A549 treated with CpdA at 1 μM for 4 hours (cell line): ENCODE data around the gene MPO. TPM values are rescaled to one million over a fixed set of nuclear protein-coding genes. Genes with fewer than 3 reads are reported as not detected.

Experiments
- total RNA-seq: library from RNA; stranded (reverse); fragments of 200-300 nt; extraction: Qiagen RNA extraction; gene quantifications from 5 replicates; pipeline ENCODE4 v1.2.3, GENCODE V29; 2022; ENCODE audit warnings: low read depth

The MPO gene, protein sequence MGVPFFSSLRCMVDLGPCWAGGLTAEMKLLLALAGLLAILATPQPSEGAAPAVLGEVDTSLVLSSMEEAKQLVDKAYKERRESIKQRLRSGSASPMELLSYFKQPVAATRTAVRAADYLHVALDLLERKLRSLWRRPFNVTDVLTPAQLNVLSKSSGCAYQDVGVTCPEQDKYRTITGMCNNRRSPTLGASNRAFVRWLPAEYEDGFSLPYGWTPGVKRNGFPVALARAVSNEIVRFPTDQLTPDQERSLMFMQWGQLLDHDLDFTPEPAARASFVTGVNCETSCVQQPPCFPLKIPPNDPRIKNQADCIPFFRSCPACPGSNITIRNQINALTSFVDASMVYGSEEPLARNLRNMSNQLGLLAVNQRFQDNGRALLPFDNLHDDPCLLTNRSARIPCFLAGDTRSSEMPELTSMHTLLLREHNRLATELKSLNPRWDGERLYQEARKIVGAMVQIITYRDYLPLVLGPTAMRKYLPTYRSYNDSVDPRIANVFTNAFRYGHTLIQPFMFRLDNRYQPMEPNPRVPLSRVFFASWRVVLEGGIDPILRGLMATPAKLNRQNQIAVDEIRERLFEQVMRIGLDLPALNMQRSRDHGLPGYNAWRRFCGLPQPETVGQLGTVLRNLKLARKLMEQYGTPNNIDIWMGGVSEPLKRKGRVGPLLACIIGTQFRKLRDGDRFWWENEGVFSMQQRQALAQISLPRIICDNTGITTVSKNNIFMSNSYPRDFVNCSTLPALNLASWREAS
- not detected in 5 replicates for total RNA-seq

DNA sequence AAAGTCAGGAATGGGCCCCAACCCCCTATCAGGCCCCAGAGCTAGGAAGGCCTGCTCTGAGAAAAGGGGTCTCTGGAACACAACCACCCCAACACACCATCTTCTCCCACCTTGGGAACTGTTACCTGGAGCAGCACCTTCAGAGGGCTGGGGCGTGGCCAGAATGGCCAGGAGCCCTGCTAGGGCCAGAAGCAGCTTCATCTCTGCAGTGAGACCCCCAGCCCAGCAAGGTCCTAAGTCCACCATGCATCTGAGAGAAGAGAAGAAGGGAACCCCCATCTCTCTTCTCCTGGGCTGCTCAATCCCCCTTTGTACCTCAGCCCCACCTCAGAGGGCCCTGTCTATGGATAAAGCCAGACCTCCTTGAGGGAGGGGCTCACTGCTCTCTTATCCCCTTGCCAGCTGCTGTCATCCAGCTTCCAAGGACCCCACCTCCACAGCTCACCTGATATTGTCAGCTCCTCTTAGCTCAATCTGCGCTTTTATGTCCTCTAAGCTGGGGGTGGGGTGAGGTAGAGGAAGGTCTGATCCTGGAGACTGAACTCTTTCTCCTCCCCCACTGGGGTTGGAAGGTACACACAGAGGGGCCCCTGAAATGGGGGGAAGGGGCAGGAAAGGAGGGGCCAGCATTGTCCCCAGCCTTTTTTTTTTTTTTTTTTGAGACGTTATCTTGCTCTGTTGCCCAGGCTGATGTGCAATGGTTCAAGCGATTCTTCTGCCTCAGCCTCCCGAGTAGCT, at the start of gene MPO:
TSS of gene MPO (minus strand) at position 456 of the 738 bp plus-strand sequence. CDS start at position 279, 177 bp downstream.

DNA sequence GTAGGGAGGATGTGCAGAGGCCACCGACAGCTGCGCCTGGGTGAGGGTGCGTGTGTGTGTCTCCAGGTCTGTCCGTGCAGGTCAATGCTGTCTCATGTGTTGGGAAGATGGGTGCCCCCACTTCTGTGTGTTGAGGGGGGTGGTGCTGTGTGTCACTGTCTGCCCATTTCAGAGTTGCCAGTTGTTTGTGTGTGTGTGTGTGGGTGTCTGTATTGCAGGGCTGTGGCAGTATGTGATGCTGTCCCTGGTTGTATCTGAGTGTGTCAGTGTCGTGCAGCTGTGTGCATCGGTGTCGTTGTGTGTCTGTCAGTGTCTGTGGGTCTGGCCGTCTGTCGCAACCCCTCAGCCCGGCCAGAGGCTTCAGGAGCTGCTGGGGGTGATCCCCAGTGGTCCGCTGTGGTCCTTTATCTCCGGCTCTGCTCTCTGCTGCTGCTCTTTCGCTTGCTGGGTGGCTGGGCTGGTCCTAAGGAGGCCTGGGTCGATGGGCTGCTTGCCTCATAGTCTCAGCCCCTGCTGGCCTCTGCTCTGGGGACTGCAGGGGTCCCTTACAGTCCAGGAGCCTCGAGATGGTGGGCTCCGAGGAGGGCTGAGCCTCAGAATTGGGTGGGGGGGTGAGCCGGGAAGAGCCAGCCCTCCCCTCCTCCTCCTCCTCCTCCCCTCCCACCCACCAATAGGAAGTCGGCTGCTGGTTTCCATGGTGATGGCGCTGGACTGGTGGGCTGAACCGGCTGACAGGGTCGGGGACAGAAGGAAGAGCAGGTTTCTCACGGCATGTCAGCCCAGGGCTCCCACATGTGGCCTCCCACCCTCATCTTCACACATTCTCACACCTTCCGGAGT, 47.7 kb upstream of the MPO start, which contains the start of gene TSPOAP1:
TSS of gene TSPOAP1 (minus strand) at position 601 of the 840 bp plus-strand sequence. CDS start 875 bp downstream, outside the sequence.

DNA sequence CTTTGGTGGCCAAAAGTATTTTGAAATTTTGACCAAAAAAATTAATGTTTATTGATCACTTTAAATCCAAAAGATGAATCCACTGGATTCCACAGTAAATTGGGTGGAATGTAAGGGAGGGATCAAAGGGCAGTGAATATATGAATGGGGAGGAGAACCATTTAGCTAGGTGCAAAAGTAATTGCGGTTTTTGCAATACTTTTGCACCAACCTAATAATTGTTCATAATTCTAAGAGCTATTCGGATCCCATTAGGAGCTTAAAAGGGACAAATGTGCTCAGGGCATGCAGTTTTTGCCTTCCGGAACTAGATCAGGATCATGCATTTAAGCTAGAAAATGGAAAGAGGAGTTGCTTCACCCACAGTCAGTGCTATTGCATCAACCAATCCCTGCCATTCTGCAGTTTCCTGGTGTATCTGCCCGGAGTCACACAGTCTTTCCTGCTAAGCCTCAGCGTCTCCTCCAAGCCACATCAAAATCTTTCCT, 42.5 kb downstream of the MPO start, which contains the start of gene LPO:
TSS of gene LPO (plus strand) at position 438 of the 488 bp plus-strand sequence. CDS start 4,396 bp downstream, outside the sequence.

Other genes with a start within 250 kb of the MPO start
- 20.0 to 23.6 TPM (median 22.9 TPM) in 5 replicates for gene DYNLL2, start 197.5 kb downstream of the MPO start, total RNA-seq
- gene OR4D1, start 132.6 kb downstream of the MPO start, total RNA-seq = 0.01 to 0.03 TPM in 2 of 5 replicates, not detected in the others
- not detected in 5 replicates for gene OR4D2, start 114.0 kb downstream of the MPO start, total RNA-seq
- not detected in 5 replicates for gene EPX, start 88.2 kb downstream of the MPO start, total RNA-seq
- gene MKS1, start 61.7 kb downstream of the MPO start, total RNA-seq = 9.4 to 12.3 TPM (median 12.1 TPM) in 5 replicates
- gene LPO, start 42.4 kb downstream of the MPO start, total RNA-seq = not detected in 5 replicates
- gene TSPOAP1, start 47.9 kb upstream of the MPO start, total RNA-seq = not detected in 5 replicates
- 92.6 to 176 TPM (median 152 TPM) in 5 replicates for gene SUPT4H1, start 71.3 kb upstream of the MPO start, total RNA-seq
- 0.12 to 0.61 TPM (median 0.27 TPM) in 5 replicates for gene RNF43, start 136.6 kb upstream of the MPO start, total RNA-seq
- gene HSF5, start 207.5 kb upstream of the MPO start, total RNA-seq = not detected in 5 replicates
- gene MTMR4, start 233.7 kb upstream of the MPO start, total RNA-seq = 7.4 to 12.5 TPM (median 11.0 TPM) in 5 replicates